ENCODE results near the gene TMEM168.

DNA sequence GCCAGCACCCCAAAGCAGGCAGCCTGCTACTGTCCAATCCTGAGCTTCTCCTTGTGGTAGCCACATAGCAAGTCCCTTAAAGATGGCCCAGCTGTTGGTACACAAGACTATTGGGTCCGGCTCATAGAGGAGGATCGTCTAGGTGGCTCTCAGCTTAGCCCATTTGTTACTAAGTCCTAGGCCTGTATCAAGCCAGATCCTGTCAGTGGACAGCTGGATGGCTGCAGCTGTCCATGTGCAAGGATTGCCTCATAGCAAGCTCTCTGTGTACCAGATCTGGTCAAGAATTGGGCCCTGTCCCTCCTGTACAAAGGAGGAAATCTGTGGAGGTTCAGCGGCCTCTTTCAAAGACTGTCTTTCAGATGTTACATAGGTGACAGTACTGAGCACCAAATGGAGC lies 12.2 kb upstream of the TMEM168 start:
- TF ChIP-seq EP300 (IDR thresholded peaks at IDR 0.05) (no peak), CTCF (IDR thresholded peaks at IDR 0.05) (no peak)
